Subcutaneous adipose tissue (tissue), 4 donors: ENCODE results near the gene NUMB. TPM values are rescaled to one million over a fixed set of nuclear protein-coding genes. Genes with fewer than 3 reads are reported as not detected.

ENCODE experiments used
- total RNA-seq, 4 donors: library from RNA; depleted of rRNA; stranded (reverse); fragments of >200 nt; gene quantifications; one replicate each; pipeline ENCODE4 v1.1.0, GENCODE V29; 2016
- TF ChIP-seq, protein P1 (sequence below): fragments of 450-650 bp; IDR thresholded peaks from one replicate; pipeline ENCODE4 v1.5.1; 2016; ENCODE audit warnings: low read depth, mild to moderate bottlenecking, control low read depth, antibody characterized with exemption, moderate library complexity

NUMB gene
- total RNA-seq, 4 donors from 2014 or later = 45.1 to 85.8 (median 61.2) TPM

- TF ChIP-seq, protein P1, sequence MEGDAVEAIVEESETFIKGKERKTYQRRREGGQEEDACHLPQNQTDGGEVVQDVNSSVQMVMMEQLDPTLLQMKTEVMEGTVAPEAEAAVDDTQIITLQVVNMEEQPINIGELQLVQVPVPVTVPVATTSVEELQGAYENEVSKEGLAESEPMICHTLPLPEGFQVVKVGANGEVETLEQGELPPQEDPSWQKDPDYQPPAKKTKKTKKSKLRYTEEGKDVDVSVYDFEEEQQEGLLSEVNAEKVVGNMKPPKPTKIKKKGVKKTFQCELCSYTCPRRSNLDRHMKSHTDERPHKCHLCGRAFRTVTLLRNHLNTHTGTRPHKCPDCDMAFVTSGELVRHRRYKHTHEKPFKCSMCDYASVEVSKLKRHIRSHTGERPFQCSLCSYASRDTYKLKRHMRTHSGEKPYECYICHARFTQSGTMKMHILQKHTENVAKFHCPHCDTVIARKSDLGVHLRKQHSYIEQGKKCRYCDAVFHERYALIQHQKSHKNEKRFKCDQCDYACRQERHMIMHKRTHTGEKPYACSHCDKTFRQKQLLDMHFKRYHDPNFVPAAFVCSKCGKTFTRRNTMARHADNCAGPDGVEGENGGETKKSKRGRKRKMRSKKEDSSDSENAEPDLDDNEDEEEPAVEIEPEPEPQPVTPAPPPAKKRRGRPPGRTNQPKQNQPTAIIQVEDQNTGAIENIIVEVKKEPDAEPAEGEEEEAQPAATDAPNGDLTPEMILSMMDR = no peak
Observed at GRCh38 chr14:73386342-73386741, 72.0 kb downstream of the NUMB start.

DNA sequence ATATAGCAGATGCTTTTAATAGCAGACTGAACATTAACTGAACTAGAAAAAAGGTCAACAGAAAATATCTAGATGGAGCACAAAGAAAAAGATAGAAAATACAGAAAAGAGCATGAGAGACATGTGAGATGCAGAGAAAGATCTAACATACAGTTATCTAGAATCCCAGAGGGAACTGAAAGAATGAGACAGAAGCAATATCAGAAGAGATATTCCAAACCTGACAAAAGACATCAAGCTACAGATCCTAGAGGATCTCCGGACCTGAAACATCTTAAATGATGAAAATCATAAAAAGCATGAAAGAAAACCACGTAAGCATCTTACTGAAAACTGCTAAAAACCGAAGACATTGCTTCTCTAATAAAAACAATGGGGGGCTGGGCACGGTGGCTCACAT, 75.0 kb downstream of the NUMB start:
- TF ChIP-seq, protein P1 = no peak

GRCh38 chr14:73381380-73382013, 76.8 kb downstream of the NUMB start:
- TF ChIP-seq, protein P1 = no peak

GRCh38 chr14:73376585-73376984, 81.8 kb downstream of the NUMB start:
- TF ChIP-seq, protein P1 = no peak

DNA sequence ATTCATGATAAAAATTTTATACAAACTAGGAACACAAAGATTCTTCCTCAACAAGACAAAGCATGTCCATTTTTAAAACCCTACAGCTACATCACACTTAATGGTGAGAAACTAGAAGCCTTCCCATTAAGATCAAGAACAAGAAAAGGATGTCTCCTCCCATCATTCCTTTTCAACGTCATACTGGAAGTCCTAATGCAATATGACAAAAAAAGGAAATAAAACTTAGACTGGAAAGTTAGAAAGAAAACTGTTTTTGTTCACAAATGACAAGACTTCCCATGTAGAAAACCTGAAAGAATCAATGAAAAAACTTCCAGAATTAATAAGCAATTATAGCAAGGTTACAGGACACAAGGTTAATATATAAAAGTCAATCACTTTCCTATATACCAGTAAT, 82.5 kb downstream of the NUMB start:
- TF ChIP-seq, protein P1 = no peak

DNA sequence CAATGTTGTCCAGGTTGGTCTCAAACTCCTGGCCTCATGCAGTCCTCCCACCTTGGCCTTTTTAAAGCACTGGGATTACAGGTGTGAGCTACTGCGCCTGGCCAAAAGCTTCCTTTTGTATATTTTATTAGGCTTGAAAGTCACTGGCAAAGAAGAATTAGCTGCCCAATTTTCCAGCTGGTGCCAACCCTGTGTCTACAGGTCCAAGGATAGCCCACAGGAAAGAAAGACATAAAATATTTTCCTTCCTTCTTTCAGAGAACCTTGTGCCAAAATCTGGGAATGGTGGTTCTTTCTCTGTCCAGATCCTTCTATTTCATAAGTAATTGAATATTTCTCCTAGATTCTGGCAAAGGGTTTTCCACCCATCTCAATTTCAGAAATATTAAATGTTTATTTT, 84.1 kb downstream of the NUMB start:
- TF ChIP-seq, protein P1 = no peak

- TF ChIP-seq, protein P1 = no peak
Observed at GRCh38 chr14:73372529-73372928, 85.8 kb downstream of the NUMB start.
